Activated naive CD4-positive, alpha-beta T cell treated with anti-CD3 and anti-CD28 coated beads, Interleukin-2, amount 50 U/mL, for 72 hours (primary cell): Measurements from ENCODE around the gene CBR3. TPM values are rescaled to one million over a fixed set of nuclear protein-coding genes. Genes with fewer than 3 reads are reported as not detected.
A peak's percentile ranks its signal among the peaks of the same experiment; 100 is the strongest.
"Not testable (repeated sequence)": the region's sequence is repeated elsewhere in the genome, so short reads cannot be mapped to it uniquely, and the experiment has no call there.

Experiments
- ATAC-seq, 2 donors: fragments of 150-1000 bp; cut with Tn5 transposase; 2 replicates each; pipeline ENCODE4 v1.10.0; 2021; ENCODE audit warnings: mild to moderate bottlenecking in 2 of 2, moderate library complexity in 2 of 2
- DNase-seq, 2 donors: peaks; one replicate each; pipeline ENCODE4 v3.0.0; 2021 to 2022; ENCODE audit warnings: low spot score in 2 of 2
- H3K27ac Mint-ChIP-seq, 2 donors: one replicate each; pipeline ENCODE4 v1.8.0; 2022; ENCODE audit warnings: mild to moderate bottlenecking in 2 of 2, mixed read lengths in 2 of 2
- H3K36me3 Mint-ChIP-seq, 2 donors: one replicate each; pipeline ENCODE4 v1.8.0; 2022; ENCODE audit warnings: mixed read lengths in 2 of 2
- H3K9me3 Mint-ChIP-seq, 2 donors: one replicate each; pipeline ENCODE4 v1.8.0; 2022; ENCODE audit warnings: mixed read lengths in 2 of 2
- total RNA-seq, 2 donors: library from RNA; stranded (reverse); gene quantifications; one replicate each; pipeline ENCODE4 v1.2.3, GENCODE V29; 2022

The CBR3 gene
- total RNA-seq: 10 to 100 TPM in 1 of 2 donors, 1 to 10 TPM in 1; 9.6 to 23.2 TPM

GRCh38 chr21:36134803-36135390 lies at the start of gene CBR3:
CBR3 (plus strand) TSS chr21:36135079; CDS start chr21:36135193, 114 bp downstream.
- peak within 1 kb of the TSS; percentile 71 to 94 for H3K27ac Mint-ChIP-seq
- no peaks in the 10 kb centered on the region for H3K9me3 Mint-ChIP-seq
- ATAC-seq (peak; percentile 55 to 70), DNase-seq (peak; percentile 69 to 73)
- H3K36me3 Mint-ChIP-seq: peaks cover 0 to 9% of the 10 kb centered on the region in 2 donors

- Mint-ChIP-seq H3K9me3 (peaks cover 0 to 4% of the 10 kb centered on the region in 2 donors), H3K27ac (peak overlapping the region in 1 of 2 donors; percentile 7), H3K36me3 (no peaks in the 10 kb centered on the region)
- no peak for ATAC-seq
- no peak for DNase-seq
Measured at GRCh38 chr21:36087362-36088138, 47.3 kb upstream of the CBR3 start.

- Mint-ChIP-seq H3K36me3 (peaks cover 14 to 16% of the 10 kb centered on the region in 2 donors), H3K27ac (no peak overlapping the region), H3K9me3 (peaks cover 7 to 15% of the 10 kb centered on the region in 2 donors)
- no peak for DNase-seq
- no peak for ATAC-seq
Measured at GRCh38 chr21:36089946-36090345, 44.9 kb upstream of the CBR3 start.

- ATAC-seq (no peak), DNase-seq (no peak)
- H3K27ac Mint-ChIP-seq: no peak overlapping the region
- H3K36me3 Mint-ChIP-seq: peaks cover 19 to 24% of the 10 kb centered on the region in 2 donors
- H3K9me3 Mint-ChIP-seq: peaks cover 7 to 11% of the 10 kb centered on the region in 2 donors
Measured at GRCh38 chr21:36092681-36093080, 42.2 kb upstream of the CBR3 start.

- peaks cover 19 to 24% of the 10 kb centered on the region in 2 donors for H3K36me3 Mint-ChIP-seq
- no peak for ATAC-seq
- DNase-seq: no peak
- H3K27ac Mint-ChIP-seq: no peak overlapping the region
- peaks cover 7 to 11% of the 10 kb centered on the region in 2 donors for H3K9me3 Mint-ChIP-seq
Measured at GRCh38 chr21:36093512-36093911, 41.4 kb upstream of the CBR3 start.

DNA sequence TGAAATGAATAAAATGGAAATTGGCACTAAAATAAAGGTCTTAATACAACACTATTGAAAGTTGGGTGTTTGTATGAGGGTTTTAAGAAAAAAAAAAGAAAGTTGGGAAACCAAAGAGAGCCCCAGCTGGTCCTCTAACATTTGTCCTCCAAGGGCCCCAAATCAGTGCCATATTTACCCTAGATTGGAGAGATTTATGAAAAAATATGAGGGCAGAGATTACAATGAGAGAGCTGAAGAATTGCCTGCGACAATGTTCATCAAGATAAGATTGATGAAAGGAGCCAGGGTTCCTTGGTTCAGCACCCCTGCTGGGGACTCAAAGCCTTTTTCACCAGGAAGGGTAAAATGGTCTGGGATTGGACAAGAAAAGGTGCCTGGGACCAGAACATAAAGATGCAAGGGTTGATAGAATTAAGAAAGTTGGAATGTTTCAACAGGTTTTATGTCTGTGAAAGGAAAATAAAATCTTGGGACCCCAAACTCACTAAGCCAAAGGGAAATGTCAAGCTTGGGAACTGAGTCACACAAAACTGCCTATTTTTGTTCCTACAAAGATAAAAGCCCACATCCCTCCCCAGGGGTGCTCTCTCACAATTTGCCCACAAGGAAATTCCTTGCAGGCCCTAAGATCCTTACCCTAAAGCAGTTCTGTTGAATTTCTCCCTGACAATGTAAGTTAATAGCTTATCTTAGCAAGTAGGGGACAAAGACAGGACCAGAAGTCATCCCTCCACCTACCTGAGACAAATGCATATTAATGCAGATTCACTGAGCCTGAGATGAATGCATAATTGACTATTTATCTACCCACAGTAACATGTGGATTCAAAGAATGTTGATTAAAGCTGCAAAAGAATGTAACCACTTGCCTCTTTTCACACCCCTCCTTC lies 38.2 kb upstream of the CBR3 start:
- peaks cover 19 to 24% of the 10 kb centered on the region in 2 donors for H3K36me3 Mint-ChIP-seq
- no peak for DNase-seq
- peaks cover 7 to 11% of the 10 kb centered on the region in 2 donors for H3K9me3 Mint-ChIP-seq
- H3K27ac Mint-ChIP-seq: no peak overlapping the region
- ATAC-seq: no peak

DNA sequence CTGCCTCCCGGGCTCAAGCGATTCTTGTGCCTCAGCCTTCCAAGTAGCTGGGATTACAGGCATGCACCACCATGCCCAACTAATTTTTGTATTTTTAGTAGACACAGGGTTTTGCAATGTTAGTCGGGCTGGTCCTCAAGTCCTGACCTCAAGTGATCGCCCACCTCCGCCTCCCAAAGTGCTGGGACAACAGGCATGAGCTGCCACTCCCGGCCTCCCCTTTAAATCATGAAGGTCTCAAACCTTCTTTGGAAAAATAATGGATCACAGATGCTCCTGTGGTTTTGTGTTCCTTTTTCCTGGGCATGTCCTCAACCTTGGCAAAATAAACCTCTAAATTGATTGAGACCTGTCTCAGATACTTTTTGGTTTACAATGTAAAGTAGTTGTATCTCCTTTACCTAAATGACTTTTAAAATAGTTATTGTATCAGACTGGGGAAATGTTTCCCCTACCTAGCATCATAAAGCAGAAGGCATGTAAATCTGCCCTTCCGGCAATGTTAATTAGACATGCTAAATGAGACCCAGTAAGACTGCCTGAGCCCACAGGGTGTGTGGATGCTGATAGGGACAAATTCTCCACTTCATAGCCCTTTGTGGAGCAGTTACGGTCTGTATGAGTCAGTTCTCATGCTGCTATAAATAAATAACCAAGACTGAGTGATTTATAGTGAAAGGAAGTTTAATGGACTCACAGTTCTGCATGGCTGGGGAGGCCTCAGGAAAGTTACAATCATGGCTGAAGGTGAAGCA lies 37.3 kb upstream of the CBR3 start:
- H3K9me3 Mint-ChIP-seq: peaks cover 7 to 11% of the 10 kb centered on the region in 2 donors
- no peak overlapping the region for H3K27ac Mint-ChIP-seq
- peaks cover 19 to 23% of the 10 kb centered on the region in 2 donors for H3K36me3 Mint-ChIP-seq
- peak; percentile 44 to 93 for ATAC-seq
- DNase-seq: no peak

- DNase-seq (no peak), ATAC-seq (no peak)
- H3K9me3 Mint-ChIP-seq: peaks cover 7 to 8% of the 10 kb centered on the region in 2 donors
- H3K27ac Mint-ChIP-seq: no peak overlapping the region
- H3K36me3 Mint-ChIP-seq: peaks cover 14 to 20% of the 10 kb centered on the region in 2 donors
Measured at GRCh38 chr21:36098182-36098532, 36.7 kb upstream of the CBR3 start.

- H3K36me3 Mint-ChIP-seq: peaks cover 6 to 15% of the 10 kb centered on the region in 2 donors
- no peak for DNase-seq
- ATAC-seq: no peak
- no peak overlapping the region for H3K27ac Mint-ChIP-seq
- H3K9me3 Mint-ChIP-seq: no peaks in the 10 kb centered on the region
Measured at GRCh38 chr21:36099000-36099399, 35.9 kb upstream of the CBR3 start.

DNA sequence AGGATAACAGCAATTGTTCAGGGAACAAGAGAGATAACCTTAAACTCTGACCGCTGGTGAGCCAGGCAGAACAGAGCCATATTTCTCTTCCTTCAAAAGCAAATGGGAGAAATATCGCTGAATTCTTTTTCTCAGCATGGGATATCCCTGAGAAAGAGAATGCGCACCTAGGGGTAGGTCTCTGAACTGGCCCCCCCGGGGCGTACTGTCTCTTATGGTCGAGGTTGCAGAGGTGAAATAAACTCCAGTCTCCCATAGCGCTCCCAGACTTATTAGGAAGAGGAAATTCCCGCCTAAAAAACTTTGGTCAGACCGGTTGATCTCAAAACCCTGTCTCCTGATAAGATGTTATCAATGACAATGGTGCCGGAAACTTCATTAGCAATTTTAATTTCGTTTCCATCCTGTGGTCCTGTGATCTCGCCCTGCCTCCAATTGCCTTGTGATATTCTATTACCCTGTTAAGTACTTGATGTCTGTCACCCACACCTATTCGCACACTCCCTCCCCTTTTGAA lies 35.1 kb upstream of the CBR3 start:
- peak overlapping the region in 1 of 2 donors; percentile 60 for H3K27ac Mint-ChIP-seq
- not testable (repeated sequence) for ATAC-seq, H3K9me3 Mint-ChIP-seq, DNase-seq
- H3K36me3 Mint-ChIP-seq: peaks cover 7 to 14% of the 10 kb centered on the region in 2 donors

- H3K36me3 Mint-ChIP-seq: peaks cover 5 to 9% of the 10 kb centered on the region in 2 donors
- ATAC-seq: no peak
- H3K9me3 Mint-ChIP-seq: no peaks in the 10 kb centered on the region
- no peak overlapping the region for H3K27ac Mint-ChIP-seq
- DNase-seq: no peak
Measured at GRCh38 chr21:36100971-36101641, 33.8 kb upstream of the CBR3 start.

DNA sequence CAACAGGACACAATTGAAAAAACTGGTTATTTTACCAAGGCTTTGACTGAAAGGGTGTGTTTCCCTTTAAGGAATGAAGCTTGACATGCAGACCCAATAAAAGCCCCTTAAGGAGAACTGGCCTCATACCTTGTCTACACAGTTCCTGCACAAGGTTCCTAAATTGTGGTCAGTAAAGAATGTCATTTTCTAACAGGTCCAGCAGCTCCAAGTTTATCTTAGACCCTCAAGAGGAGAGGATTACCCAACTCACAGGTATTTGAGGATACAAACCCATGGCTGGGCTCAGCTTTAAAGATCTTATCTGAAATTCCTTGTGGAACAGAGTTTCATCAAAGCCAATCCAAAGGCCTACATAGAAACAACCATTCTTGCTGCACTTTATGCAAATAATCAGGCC lies 31.4 kb upstream of the CBR3 start:
- DNase-seq (no peak), ATAC-seq (no peak)
- H3K36me3 Mint-ChIP-seq: peaks cover 5 to 9% of the 10 kb centered on the region in 2 donors
- H3K27ac Mint-ChIP-seq: no peak overlapping the region
- no peaks in the 10 kb centered on the region for H3K9me3 Mint-ChIP-seq

- DNase-seq (peak in 1 of 2 donors; percentile 65), ATAC-seq (peak; percentile 70 to 77)
- H3K9me3 Mint-ChIP-seq: no peaks in the 10 kb centered on the region
- H3K27ac Mint-ChIP-seq: peak overlapping the region; percentile 79 to 80
- H3K36me3 Mint-ChIP-seq: peaks cover 5 to 9% of the 10 kb centered on the region in 2 donors
Measured at GRCh38 chr21:36104317-36105300, 30.3 kb upstream of the CBR3 start.

GRCh38 chr21:36105327-36105842 lies 29.5 kb upstream of the CBR3 start:
- no peak for ATAC-seq
- peak overlapping the region in 1 of 2 donors; percentile 80 for H3K27ac Mint-ChIP-seq
- peaks cover 5 to 9% of the 10 kb centered on the region in 2 donors for H3K36me3 Mint-ChIP-seq

More at GRCh38 chr21:36105327-36105842, 29.5 kb upstream of the CBR3 start:
- no peaks in the 10 kb centered on the region for H3K9me3 Mint-ChIP-seq
- DNase-seq: no peak
